ENCODE measurements around the gene DOK5. TPM values are rescaled to one million over a fixed set of nuclear protein-coding genes. Genes with fewer than 3 reads are reported as not detected.

The DOK5 gene
- total and polyA plus RNA-seq, 2 donors (not counting 3 experiments of a cell fraction or from before 2014, with no cell fraction given) = 3.5 to 14.2 TPM

- ChIA-PET CTCF (no interaction called here), POLR2A (no interaction called here)
- DNase-seq (ENCODE audit: low read depth, low spot score) (no peak), FAIRE-seq (no peak)
- Histone ChIP-seq H3K27me3 (ENCODE audit: control insufficient read depth in 2 of 2, insufficient read depth in 2 of 2, low read length in 2 of 2) (no peaks in the 10 kb centered on the region), H4K20me1 (replicated peaks; ENCODE audit: control insufficient read depth, extremely low read depth, insufficient read depth, low read length) (no peaks in the 10 kb centered on the region), H3K36me3 (ENCODE audit: control insufficient read depth in 2 of 2, extremely low read depth in 1 of 2, insufficient read depth in 2 of 2, low read length in 2 of 2) (no peaks in the 10 kb centered on the region), H3K4me2 (ENCODE audit: insufficient read depth, low read length) (no peak overlapping the region), H3K4me1 (ENCODE audit: control insufficient read depth, extremely low read depth, insufficient read depth, low read length) (no peaks in the 10 kb centered on the region), H3K9me3 (replicated peaks; ENCODE audit: control insufficient read depth, insufficient read depth, low read length) (no peaks in the 10 kb centered on the region), H3K9ac (replicated peaks; ENCODE audit: extremely low read depth, insufficient read depth, low read length) (no peak overlapping the region), H3K27ac (ENCODE audit: insufficient read depth, low read depth, low read length) (no peak overlapping the region), H2AFZ (ENCODE audit: low read depth, low read length) (no peak overlapping the region), H3K79me2 (ENCODE audit: control insufficient read depth, insufficient read depth, low read length) (no peaks in the 10 kb centered on the region), H3K4me3 (replicated peaks in 1 of 3; ENCODE audit: insufficient read depth in 1 of 3, low read depth in 1 of 3, low read length in 3 of 3) (no peak overlapping the region), H3K9me1 (replicated peaks; ENCODE audit: control insufficient read depth, extremely low read depth, insufficient read depth, low read length) (no peaks in the 10 kb centered on the region)
- intact Hi-C loops (cut with micrococcal nuclease) = no loop called here
- dilution Hi-C loops (cut with MboI; ENCODE audit: extremely low pct_ligation_motif_present, low sequenced_read_pairs) = no loop called here
- TF ChIP-seq MAX (IDR thresholded peaks at IDR 0.05; ENCODE audit: insufficient read depth, insufficient read length) (no peak), FOS (IDR thresholded peaks at IDR 0.05; ENCODE audit: borderline replicate concordance, insufficient read depth, low read length) (no peak), POLR2AphosphoS5 (IDR thresholded peaks at IDR 0.05; ENCODE audit: insufficient read depth, low read depth, low read length) (no peak), MYC (IDR thresholded peaks at IDR 0.05; ENCODE audit: low read depth, low read length) (no peak), JUN (IDR thresholded peaks at IDR 0.05; ENCODE audit: borderline replicate concordance, insufficient read depth, insufficient read length, low read depth) (no peak), EZH2 (IDR thresholded peaks at IDR 0.05; ENCODE audit: borderline replicate concordance, low read depth, low read length, severe bottlenecking) (no peak), POLR2A (IDR thresholded peaks at IDR 0.05; ENCODE audit: low read depth, low read length) (no peak), CTCF (IDR thresholded peaks at IDR 0.05; ENCODE audit: extremely low read depth in 1 of 2, insufficient read depth in 1 of 2, low read depth in 1 of 2, low read length in 2 of 2) (no peak), GATA2 (IDR thresholded peaks at IDR 0.05; ENCODE audit: insufficient read depth, insufficient read length, low read depth, low read length) (no peak)
- BruUV-seq (replicated peaks) = no TSS peak
Measured at GRCh38 chr20:54466127-54466526, 9.3 kb upstream of the DOK5 start.
